ENCODE measurements around the gene DNAH11.

DNA sequence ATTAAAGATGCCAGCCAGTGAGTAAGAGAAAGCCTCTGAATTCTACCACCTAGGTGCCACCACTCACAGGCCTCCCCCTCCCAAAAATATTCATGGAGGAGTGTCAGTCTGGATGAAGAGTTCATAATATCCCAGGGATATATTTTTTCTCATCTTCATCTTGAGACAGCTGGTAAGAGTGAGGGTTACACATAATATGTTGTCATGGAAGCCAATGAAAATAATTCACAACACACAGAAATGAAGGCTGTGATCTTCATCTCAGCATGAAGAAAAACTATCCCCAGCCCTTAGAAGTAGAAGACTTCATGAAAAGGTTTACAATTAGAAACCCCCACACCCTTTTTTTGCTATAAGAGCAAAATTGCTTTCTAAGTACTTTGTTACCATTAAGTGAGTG, 175.6 kb downstream of the DNAH11 start:
- no peak for TF ChIP-seq YY1 (IDR thresholded peaks at IDR 0.05)
- TF ChIP-seq CTCF (IDR thresholded peaks at IDR 0.05; ENCODE audit: low read depth, low read length, missing input control): no peak

Measured in liver (tissue), 2 donors.